Measurements from ENCODE around the gene E2F2. TPM values are rescaled to one million over a fixed set of nuclear protein-coding genes. Genes with fewer than 3 reads are reported as not detected.
A peak's percentile ranks its signal among the peaks of the same experiment; 100 is the strongest.

Gene E2F2
- total RNA-seq, 1 donor from 2014 or later: 2.9 TPM

DNA sequence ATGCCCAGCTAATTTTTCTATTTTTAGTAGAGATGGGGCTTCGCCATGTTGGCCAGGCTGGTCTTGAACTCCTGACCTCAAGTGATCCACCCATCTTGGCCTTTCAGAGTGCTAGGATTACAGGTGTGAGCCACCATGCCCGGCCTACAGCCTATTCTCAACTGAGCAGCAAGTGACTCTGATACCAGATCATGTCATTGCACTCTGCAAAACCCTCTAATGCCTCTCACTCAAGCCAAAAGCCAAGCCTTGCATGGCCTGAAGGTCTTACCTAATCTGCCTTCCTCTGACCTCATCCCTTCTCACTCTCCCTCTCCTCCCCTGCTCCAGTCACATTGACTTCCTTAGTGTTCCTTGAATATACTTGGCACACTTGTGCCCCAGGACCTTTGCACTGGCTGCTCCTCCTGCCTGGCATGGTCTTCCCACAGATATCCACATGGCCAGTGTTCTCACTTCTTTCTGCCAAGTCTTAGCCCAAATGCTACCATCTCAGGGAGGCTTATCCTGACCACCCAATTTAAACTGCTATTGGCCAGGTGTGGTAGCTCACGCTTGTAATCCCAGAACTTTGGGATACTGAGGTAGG is 38.8 kb downstream of the E2F2 start:
- H3K27ac ChIP-seq: no peak overlapping the region
- no peaks in the 10 kb centered on the region for H3K4me1 ChIP-seq
- no peak overlapping the region for H3K4me3 ChIP-seq
- DNase-seq (ENCODE audit: extremely low spot score in 2 of 2): no peak
- TF ChIP-seq POLR2AphosphoS5 (IDR thresholded peaks at IDR 0.05; ENCODE audit: insufficient read depth in 1 of 2, low read depth in 1 of 2) (no peak), POLR2A (IDR thresholded peaks at IDR 0.05) (no peak)
- intact Hi-C loops (cut with DNase I): no loop called here
- no peaks in the 10 kb centered on the region for H3K27me3 ChIP-seq
- H3K9me3 ChIP-seq: no peaks in the 10 kb centered on the region
- no peaks in the 10 kb centered on the region for H3K36me3 ChIP-seq

DNA sequence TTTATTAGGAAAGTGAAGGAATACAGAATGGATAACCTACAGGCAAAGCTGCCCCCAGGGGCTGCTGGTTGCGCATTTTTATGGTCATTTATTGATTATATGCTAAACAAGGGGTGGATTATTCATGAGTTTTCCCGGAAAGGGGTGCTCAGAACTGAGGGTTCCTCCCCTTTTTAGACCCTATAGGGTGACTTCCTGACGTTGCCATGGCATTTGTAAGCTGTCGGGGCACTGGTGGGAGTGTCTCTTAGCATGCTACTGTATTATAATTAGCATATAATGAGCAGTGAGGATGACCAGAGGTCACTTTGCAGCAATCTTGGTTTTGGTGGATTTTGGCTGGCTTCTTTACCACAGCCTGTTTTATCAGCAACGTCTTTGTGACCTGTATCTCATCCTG is 41.2 kb downstream of the E2F2 start:
- intact Hi-C loops (cut with DNase I): loop anchor here (10.0 kb wide), 1 partner anchor 65 kb away; the partner anchor contains the start of gene TCEA3
- Histone ChIP-seq H3K9me3 (no peaks in the 10 kb centered on the region), H3K4me1 (peaks cover 2% of the 10 kb centered on the region), H3K4me3 (no peak overlapping the region), H3K36me3 (no peaks in the 10 kb centered on the region), H3K27me3 (no peaks in the 10 kb centered on the region), H3K27ac (no peak overlapping the region)
- DNase-seq (ENCODE audit: extremely low spot score in 2 of 2): no peak
- TF ChIP-seq, protein P1, sequence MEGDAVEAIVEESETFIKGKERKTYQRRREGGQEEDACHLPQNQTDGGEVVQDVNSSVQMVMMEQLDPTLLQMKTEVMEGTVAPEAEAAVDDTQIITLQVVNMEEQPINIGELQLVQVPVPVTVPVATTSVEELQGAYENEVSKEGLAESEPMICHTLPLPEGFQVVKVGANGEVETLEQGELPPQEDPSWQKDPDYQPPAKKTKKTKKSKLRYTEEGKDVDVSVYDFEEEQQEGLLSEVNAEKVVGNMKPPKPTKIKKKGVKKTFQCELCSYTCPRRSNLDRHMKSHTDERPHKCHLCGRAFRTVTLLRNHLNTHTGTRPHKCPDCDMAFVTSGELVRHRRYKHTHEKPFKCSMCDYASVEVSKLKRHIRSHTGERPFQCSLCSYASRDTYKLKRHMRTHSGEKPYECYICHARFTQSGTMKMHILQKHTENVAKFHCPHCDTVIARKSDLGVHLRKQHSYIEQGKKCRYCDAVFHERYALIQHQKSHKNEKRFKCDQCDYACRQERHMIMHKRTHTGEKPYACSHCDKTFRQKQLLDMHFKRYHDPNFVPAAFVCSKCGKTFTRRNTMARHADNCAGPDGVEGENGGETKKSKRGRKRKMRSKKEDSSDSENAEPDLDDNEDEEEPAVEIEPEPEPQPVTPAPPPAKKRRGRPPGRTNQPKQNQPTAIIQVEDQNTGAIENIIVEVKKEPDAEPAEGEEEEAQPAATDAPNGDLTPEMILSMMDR (IDR thresholded peaks at IDR 0.05): no peak
- TF ChIP-seq POLR2AphosphoS5 (IDR thresholded peaks at IDR 0.05; ENCODE audit: insufficient read depth in 1 of 2, low read depth in 1 of 2) (no peak), POLR2A (IDR thresholded peaks at IDR 0.05) (no peak)

DNA sequence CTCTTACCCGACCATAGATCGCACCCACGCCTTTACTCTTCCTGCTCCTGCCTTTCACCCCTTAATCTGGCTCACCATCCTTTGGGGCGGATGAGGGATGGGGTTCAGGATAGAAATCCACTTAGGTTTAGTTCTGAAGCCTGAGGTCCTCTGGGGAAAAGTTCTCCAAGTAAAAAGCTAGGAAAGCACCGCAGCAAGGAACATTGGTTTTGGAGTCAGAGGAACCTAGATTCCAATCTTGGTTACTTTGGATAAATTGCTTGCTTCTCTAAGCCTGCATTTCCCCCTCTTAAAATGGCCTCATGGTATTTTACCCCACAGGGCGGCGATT is 46.1 kb downstream of the E2F2 start:
- intact Hi-C loops (cut with DNase I): loop anchor here (10.0 kb wide), 1 partner anchor 60 kb away; the partner anchor contains the start of gene TCEA3
- H3K36me3 ChIP-seq: no peaks in the 10 kb centered on the region
- H3K4me1 ChIP-seq: peaks cover 22% of the 10 kb centered on the region
- no peaks in the 10 kb centered on the region for H3K27me3 ChIP-seq
- peak overlapping the region; percentile 93 for H3K27ac ChIP-seq
- no peaks in the 10 kb centered on the region for H3K9me3 ChIP-seq
- DNase-seq (ENCODE audit: extremely low spot score in 2 of 2): no peak
- TF ChIP-seq POLR2AphosphoS5 (IDR thresholded peaks at IDR 0.05; ENCODE audit: insufficient read depth in 1 of 2, low read depth in 1 of 2): no peak
- no peak for TF ChIP-seq POLR2A (IDR thresholded peaks at IDR 0.05)
- TF ChIP-seq, protein P1 (IDR thresholded peaks at IDR 0.05): no peak
- H3K4me3 ChIP-seq: peak overlapping the region; percentile 92

DNA sequence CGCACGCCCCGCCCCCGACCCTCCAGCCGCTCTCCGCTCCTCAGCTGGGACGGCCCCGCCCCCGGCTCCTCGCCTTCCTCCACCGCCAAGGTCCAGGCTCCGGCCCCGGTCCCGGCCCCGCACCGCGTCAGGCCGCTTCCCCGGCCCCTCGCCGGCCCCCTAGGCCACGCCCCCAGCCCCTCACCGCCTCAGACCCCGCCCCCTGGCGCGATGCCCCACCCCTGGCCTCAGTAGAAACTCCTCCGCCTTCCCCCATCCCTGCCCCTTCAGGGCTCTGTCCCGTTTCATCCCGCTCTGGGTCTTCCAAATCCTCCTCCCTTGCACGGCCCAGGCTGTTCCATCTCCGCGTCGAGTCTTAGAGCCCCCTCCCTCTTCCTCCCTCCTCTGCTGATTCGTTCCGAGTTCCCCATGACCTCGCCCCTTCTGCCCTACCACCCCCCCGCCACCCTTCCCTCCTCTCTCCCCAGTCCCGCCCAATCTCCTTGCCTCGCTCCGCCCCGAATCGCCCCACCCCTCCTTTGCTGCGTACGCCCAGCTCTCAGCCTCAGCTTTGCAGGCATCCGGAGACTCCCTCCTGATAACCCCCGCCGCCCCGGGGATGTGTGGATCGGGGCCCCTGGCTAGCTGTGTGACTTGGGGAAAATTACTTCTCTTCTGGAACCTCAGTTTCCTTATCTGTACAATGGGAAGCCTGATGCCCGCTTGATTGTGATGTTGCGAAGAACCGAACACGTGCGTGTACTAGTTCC is 46.6 kb downstream of the E2F2 start:
- intact Hi-C loops (cut with DNase I): loop anchor here (10.0 kb wide), 1 partner anchor 60 kb away; the partner anchor contains the start of gene TCEA3
- H3K36me3 ChIP-seq: no peaks in the 10 kb centered on the region
- peak in 1 of 2 donors; percentile 56 for TF ChIP-seq POLR2AphosphoS5 (IDR thresholded peaks at IDR 0.05; ENCODE audit: insufficient read depth in 1 of 2, low read depth in 1 of 2)
- TF ChIP-seq, protein P1 (IDR thresholded peaks at IDR 0.05): no peak

DNA sequence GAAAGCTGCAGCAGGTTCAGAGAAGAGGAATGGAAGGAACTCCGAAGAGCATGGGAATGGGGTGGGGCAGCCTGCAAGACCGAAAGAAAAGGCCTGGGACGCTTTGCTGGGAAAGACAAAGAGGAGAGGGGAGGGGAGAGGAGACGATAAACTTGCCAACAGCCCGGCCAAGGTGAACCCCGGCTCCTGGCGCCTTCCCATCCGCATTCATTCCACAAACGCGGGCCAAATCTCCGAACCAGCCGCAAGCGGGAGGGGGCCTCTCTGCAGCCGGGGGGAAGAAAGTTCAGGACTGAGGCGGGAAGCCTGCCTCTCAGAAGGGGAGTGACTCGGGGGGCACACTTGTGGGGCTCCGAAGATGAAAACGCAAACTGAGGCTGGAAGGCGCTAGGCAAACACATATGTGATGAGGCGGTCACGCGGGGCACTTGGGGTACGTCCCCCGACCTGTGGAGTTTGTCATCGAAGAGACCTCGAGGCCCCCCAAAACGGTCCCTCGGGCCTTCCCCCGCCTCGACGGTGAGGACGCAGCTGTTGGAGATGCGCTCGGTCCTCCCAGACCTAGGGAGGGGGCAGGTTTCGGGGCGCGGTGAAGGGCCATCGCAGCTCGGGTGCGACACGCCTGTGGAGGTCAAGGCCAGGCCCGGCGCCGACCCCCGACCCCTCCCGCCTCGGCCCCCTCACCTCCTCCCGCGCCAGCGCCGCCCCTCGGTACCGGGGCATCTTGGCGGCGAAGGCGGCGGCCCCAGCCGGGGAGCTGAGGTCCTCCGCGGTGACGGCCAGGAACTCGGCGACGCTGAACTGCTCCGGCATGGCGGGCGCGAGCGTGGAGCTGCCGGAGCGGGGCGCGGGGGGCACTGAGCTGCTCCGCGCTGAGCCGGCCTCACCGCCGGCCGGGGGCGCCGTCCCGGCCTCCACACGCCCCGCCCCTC is 47.4 kb downstream of the E2F2 start, which contains the start of gene ASAP3:
TSS of gene ASAP3 (minus strand) at position 859 of the 932 bp plus-strand sequence. CDS start at position 813, 46 bp downstream.
- H3K36me3 ChIP-seq: no peaks in the 10 kb centered on the region
- peaks cover 33% of the 10 kb centered on the region for H3K4me1 ChIP-seq
- H3K4me3 ChIP-seq: peak within 1 kb of the TSS; percentile 92
- peak within 1 kb of the TSS; percentile 93 for H3K27ac ChIP-seq
- no peak for DNase-seq (ENCODE audit: extremely low spot score in 2 of 2)
- intact Hi-C loops (cut with DNase I): loop anchor here (10.0 kb wide), 1 partner anchor 59 kb away; the partner anchor contains the start of gene TCEA3
- no peaks in the 10 kb centered on the region for H3K27me3 ChIP-seq
- H3K9me3 ChIP-seq: no peaks in the 10 kb centered on the region
- TF ChIP-seq, protein P1 (IDR thresholded peaks at IDR 0.05): no peak
- TF ChIP-seq POLR2A (IDR thresholded peaks at IDR 0.05): peak in 1 of 2 donors; percentile 79
- peak in 1 of 2 donors; percentile 38 for TF ChIP-seq POLR2AphosphoS5 (IDR thresholded peaks at IDR 0.05; ENCODE audit: insufficient read depth in 1 of 2, low read depth in 1 of 2)

More for the DNA sequence above, 46.6 kb downstream of the E2F2 start:
- H3K4me1 ChIP-seq: peaks cover 26% of the 10 kb centered on the region
- no peaks in the 10 kb centered on the region for H3K9me3 ChIP-seq
- H3K27ac ChIP-seq: peak overlapping the region; percentile 93
- peak in 1 of 2 donors; percentile 98 for DNase-seq (ENCODE audit: extremely low spot score in 2 of 2)
- no peaks in the 10 kb centered on the region for H3K27me3 ChIP-seq
- peak overlapping the region; percentile 92 for H3K4me3 ChIP-seq

All from vagina (tissue), 2 donors.